GM18511 (cell line): Measurements from ENCODE around the gene POLR3GL.
"Not testable (repeated sequence)": the region's sequence is repeated elsewhere in the genome, so short reads cannot be mapped to it uniquely, and the experiment has no call there.

Experiments
- ATAC-seq: cut with Tn5 transposase; IDR thresholded peaks from one replicate; pipeline ENCODE4 v1.9.1; 2021; ENCODE audit warnings: mild to moderate bottlenecking, moderate library complexity; ENCODE audit not compliant: unreplicated experiment

POLR3GL gene

DNA sequence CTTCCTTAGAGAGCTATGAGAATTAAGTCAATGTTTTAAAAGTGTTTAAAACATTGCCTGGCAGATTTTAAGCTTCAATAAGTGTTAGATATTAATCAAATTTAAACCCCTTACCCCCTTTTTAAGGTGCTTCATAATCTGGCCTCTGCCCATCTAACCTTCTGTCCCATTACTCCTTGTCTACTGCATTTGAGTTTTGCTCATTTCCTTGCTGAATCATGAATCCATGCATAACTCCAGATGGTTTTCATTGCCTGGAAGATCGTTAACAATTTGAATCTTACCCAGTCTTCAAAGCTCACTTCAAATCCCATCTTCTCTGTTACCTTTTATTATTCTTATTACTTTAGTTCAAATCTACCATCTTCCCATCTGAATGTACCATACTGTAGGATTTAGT lies 52.4 kb downstream of the POLR3GL start:
- no peak for ATAC-seq

DNA sequence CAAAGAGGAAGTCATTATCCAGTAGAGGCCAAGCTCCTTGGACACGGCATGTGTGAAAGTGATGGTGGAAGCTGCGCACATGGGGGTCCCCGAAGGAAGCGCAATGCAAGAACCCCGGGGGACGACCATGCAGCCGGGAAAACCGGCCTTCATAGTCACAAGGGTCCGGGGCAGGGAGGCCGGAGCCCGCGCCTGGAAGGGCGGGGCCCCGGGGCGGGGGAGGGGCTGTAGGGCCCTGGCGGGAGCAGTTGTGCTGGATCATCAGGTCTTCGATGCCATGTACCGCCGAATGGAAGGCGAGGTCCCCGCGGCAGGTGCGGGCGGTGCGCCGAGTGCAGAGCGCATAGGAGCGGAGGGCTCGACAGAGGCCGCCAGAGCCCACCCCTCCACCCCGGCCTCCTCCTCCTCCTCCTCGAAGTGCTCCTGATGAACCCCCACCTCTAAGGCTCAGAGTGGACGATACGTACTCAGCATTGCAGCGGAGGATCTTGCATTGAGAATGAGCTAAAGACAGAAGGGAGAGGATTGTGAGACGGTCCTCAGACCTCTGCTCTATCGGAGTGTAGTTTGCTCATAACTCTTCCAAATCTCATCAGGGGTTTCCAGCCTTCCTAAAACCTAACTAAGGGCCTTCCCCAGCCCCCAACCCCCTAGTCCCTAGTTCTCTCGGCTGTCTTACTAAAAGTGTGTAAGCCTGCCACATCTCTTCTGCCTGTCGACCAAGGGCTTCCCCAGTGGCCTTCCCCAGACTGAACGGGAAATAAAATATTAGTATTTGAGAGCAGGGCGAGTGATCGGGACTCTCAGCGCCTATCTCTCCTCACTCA lies 55.0 kb downstream of the POLR3GL start:
- no peak for ATAC-seq

- no peak for ATAC-seq
These were observed 55.9 kb downstream of the POLR3GL start for GRCh38 chr1:146020058-146021049.

GRCh38 chr1:146021050-146021445 lies 56.6 kb downstream of the POLR3GL start:
- no peak for ATAC-seq

- no peak for ATAC-seq
These were observed 57.3 kb downstream of the POLR3GL start, which contains the start of gene HJV for GRCh38 chr1:146021622-146022402. Gene HJV, minus strand, starts transcription at chr1:146021735. Its CDS starts 1,504 bp downstream, at chr1:146020231.

- no peak for ATAC-seq
These were observed 58.1 kb downstream of the POLR3GL start for GRCh38 chr1:146022403-146023127.

- not testable (repeated sequence) for ATAC-seq
These were observed 61.5 kb downstream of the POLR3GL start for GRCh38 chr1:146025787-146026495.

GRCh38 chr1:146026650-146027049 lies 62.2 kb downstream of the POLR3GL start:
- not testable (repeated sequence) for ATAC-seq
